ENCODE results near the gene NYAP1.
"Not testable (repeated sequence)": the region's sequence is repeated elsewhere in the genome, so short reads cannot be mapped to it uniquely, and the experiment has no call there.

The NYAP1 gene

DNA sequence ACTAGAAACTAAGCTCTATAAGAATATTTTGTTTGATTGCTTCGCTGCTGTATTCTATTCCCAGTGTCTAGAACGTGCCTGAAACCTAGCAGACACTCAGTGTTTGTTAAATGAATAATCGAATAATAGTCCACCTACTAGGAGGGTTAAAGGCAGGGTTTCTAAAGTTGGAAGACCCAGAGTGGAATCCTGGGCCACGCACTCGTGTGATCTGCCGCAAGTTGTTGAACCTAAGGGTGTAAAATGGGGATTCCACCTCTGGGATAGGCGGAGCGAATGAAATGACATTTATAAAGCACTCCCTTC is 54.6 kb downstream of the NYAP1 start:
- no peaks in the 10 kb centered on the region for H3K27me3 ChIP-seq (ENCODE audit: insufficient read depth, low read depth, severe bottlenecking)
- TF ChIP-seq, protein P1, sequence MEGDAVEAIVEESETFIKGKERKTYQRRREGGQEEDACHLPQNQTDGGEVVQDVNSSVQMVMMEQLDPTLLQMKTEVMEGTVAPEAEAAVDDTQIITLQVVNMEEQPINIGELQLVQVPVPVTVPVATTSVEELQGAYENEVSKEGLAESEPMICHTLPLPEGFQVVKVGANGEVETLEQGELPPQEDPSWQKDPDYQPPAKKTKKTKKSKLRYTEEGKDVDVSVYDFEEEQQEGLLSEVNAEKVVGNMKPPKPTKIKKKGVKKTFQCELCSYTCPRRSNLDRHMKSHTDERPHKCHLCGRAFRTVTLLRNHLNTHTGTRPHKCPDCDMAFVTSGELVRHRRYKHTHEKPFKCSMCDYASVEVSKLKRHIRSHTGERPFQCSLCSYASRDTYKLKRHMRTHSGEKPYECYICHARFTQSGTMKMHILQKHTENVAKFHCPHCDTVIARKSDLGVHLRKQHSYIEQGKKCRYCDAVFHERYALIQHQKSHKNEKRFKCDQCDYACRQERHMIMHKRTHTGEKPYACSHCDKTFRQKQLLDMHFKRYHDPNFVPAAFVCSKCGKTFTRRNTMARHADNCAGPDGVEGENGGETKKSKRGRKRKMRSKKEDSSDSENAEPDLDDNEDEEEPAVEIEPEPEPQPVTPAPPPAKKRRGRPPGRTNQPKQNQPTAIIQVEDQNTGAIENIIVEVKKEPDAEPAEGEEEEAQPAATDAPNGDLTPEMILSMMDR (IDR thresholded peaks at IDR 0.05; ENCODE audit: low read depth, low read length): no peak
- peak overlapping the region; percentile 57 for H3K4me3 ChIP-seq (ENCODE audit: low read depth, low read length)
- H3K36me3 ChIP-seq: no peaks in the 10 kb centered on the region
- no peak for DNase-seq
- H3K9me3 ChIP-seq (ENCODE audit: severe bottlenecking): no peaks in the 10 kb centered on the region
- H3K27ac ChIP-seq: peak overlapping the region; percentile 32

DNA sequence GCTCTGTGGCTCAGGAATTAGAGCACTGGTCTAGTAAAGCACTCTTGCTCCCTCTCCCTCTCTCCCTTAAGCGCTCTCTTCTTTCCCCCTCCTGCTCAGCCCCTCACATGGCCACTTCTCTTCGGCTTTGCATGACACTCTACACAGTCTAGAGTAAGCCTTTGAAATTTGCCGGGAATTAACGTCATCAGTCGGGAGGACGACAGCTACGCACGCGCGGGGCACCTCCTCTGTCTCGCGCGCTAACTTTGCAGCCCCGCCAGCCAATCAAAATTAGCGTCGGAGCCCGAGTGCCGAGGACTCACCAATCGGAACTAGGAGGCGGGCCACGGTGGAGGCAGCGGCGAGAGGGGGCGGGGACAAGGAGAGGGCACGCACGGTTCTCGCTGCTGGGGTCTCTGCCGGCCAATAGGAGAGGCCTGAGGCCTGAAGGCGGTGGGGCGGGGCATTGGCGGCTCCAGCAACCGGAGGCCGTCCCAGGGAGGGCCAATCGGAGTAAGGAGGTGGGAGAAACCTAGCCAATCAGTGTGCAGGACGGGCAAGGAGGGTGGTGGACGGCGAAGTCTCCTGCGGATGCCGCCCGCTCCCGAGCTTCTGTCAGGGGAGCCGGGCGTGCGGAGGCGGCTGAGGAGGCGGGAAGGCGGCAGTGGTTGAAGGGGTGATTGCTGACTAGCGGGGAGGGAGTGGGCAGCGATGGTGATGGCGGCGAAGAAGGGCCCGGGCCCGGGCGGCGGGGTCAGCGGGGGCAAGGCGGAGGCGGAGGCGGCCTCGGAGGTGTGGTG is 55.1 kb downstream of the NYAP1 start, which contains the start of gene AGFG2:
TSS of gene AGFG2 (plus strand) at position 550 of the 782 bp plus-strand sequence. CDS start at position 694, 144 bp downstream.
- no peaks in the 10 kb centered on the region for H3K27me3 ChIP-seq (ENCODE audit: insufficient read depth, low read depth, severe bottlenecking)
- TF ChIP-seq, protein P1 (IDR thresholded peaks at IDR 0.05; ENCODE audit: low read depth, low read length): no peak
- DNase-seq: peak; percentile 100
- H3K4me3 ChIP-seq (ENCODE audit: low read depth, low read length): peak within 1 kb of the TSS; percentile 64
- peak within 1 kb of the TSS; percentile 61 for H3K27ac ChIP-seq
- H3K9me3 ChIP-seq (ENCODE audit: severe bottlenecking): no peaks in the 10 kb centered on the region
- H3K36me3 ChIP-seq: no peaks in the 10 kb centered on the region

DNA sequence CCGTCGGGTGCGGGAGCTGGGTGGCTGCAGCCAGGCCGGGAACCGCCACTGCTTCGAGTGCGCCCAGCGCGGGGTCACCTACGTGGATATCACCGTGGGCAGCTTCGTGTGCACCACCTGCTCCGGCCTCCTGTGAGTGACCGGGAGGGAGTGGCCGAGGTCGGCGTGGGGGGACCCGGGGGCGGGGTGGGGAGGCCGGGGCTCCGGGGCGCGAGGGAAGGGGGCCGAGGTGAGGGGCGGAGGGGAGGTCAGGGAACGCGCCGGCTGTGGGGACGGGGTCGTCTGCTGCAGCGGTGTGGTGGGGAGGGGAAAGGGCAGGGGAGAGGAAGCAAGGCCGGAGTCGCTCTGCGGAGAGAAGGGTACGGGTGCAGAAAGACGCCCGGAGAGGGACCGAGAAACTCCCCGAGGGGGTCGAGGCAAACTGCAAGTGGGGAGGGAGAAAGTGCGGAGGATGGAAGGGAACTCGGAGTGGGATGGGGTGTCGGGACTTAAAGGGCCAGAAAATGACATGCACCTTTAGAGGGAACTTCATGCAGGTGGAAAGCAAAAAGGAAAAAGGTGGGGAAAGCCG is 55.8 kb downstream of the NYAP1 start:
- Histone ChIP-seq H3K27ac (peak overlapping the region; percentile 61), H3K36me3 (no peaks in the 10 kb centered on the region), H3K9me3 (ENCODE audit: severe bottlenecking) (no peaks in the 10 kb centered on the region), H3K4me3 (ENCODE audit: low read depth, low read length) (peak overlapping the region; percentile 64), H3K27me3 (ENCODE audit: insufficient read depth, low read depth, severe bottlenecking) (no peaks in the 10 kb centered on the region)
- peak; percentile 19 for DNase-seq
- TF ChIP-seq, protein P1 (IDR thresholded peaks at IDR 0.05; ENCODE audit: low read depth, low read length): no peak

DNA sequence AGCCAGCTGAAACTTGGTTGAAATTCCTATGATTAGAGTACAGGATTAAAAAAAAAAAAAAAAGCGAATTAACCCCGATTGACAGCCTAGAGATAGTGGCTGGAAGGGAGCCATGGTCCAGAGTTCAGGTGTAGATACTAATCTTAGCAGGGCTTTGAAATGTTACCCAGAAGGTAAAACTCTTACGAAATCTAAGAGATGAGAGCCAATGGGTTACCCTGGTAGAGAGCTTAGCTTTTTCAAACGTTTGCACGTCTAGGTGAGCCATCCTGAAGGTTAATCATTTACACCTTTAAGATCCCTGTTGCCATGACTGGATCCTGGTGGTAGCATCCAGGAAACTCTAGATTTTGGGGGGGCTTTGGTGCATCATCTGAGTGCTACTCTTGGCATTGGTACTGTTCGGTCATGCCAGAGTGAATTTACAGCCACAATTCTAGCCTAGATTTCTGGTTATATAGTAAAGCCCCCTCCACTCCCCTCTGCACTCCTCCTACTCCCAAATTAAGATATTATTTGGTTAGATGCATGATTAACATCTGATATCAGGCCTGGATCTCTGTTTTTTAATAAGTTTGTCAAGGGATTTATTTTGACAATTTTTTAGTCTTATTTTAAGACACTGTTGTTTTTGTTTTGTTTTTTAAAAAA is 56.5 kb downstream of the NYAP1 start:
- TF ChIP-seq, protein P1 (IDR thresholded peaks at IDR 0.05; ENCODE audit: low read depth, low read length): no peak
- H3K4me3 ChIP-seq (ENCODE audit: low read depth, low read length): peak overlapping the region; percentile 64
- H3K27ac ChIP-seq: no peak overlapping the region
- H3K36me3 ChIP-seq: no peaks in the 10 kb centered on the region
- no peaks in the 10 kb centered on the region for H3K27me3 ChIP-seq (ENCODE audit: insufficient read depth, low read depth, severe bottlenecking)
- no peaks in the 10 kb centered on the region for H3K9me3 ChIP-seq (ENCODE audit: severe bottlenecking)
- no peak for DNase-seq

DNA sequence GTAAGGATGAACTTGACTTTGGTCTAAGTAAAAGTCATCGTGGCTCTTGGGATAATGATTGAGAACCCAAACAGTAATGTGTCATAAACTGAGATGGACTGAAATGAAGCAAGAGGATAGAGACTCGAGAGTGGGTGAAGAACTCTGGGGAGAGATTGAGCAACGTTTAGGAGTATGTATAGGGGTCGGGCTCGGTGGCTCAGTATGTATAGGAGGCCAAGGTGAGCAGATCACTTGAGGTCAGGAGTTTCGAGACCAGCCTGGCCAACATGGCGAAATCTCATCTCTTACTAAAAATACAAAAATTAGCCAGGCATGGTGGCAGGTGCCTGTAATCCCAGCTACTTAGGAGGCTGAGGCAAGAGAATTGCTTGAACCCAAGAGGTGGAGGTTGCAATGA is 57.6 kb downstream of the NYAP1 start:
- H3K9me3 ChIP-seq (ENCODE audit: severe bottlenecking); H3K27me3 ChIP-seq (ENCODE audit: insufficient read depth, low read depth, severe bottlenecking); H3K27ac ChIP-seq; H3K4me3 ChIP-seq (ENCODE audit: low read depth, low read length); DNase-seq; H3K36me3 ChIP-seq: not testable (repeated sequence)

DNA sequence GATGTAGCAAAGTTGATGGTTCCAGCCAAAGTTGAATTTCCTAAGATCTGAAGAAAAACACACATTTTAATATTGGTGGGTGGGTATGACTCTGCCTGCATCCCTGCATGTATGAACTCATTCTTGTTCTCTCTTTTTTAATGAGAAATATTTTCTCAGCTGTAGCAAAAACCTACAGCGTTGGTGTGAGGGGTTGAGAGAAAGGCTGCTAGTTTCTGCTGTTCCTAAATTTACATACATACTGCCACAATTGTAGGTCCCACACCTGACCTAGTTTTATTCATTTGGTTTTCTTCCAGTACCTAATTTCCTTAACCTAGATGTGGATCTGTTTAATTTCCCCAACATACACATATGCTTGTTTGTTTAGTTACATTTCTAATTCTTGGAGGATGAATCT is 59.9 kb downstream of the NYAP1 start:
- Histone ChIP-seq H3K4me3 (ENCODE audit: low read depth, low read length) (no peak overlapping the region), H3K36me3 (peaks cover under 1% of the 10 kb centered on the region; the same call in 1 of the 2 replicates), H3K27ac (no peak overlapping the region), H3K9me3 (ENCODE audit: severe bottlenecking) (no peaks in the 10 kb centered on the region), H3K27me3 (ENCODE audit: insufficient read depth, low read depth, severe bottlenecking) (no peaks in the 10 kb centered on the region)
- TF ChIP-seq, protein P1 (IDR thresholded peaks at IDR 0.05; ENCODE audit: low read depth, low read length): no peak
- no peak for DNase-seq
